ENCODE data around the gene MGAM2.
"Not testable (repeated sequence)": the region's sequence is repeated elsewhere in the genome, so short reads cannot be mapped to it uniquely, and the experiment has no call there.

The MGAM2 gene

GRCh38 chr7:142111499-142111898, at the start of gene MGAM2:
Gene MGAM2 (plus strand): TSS chr7:142111718. CDS start chr7:142116874, 5,156 bp downstream.
- DNase-seq = no peak

GRCh38 chr7:142063551-142064442, 47.7 kb upstream of the MGAM2 start:
- DNase-seq = no peak

GRCh38 chr7:142066536-142066935, 45.0 kb upstream of the MGAM2 start:
- DNase-seq = no peak

- no peak for DNase-seq
Measured at GRCh38 chr7:142077762-142078161, 33.8 kb upstream of the MGAM2 start.

- no peak for DNase-seq
Measured at GRCh38 chr7:142083605-142084004, 27.9 kb upstream of the MGAM2 start.

- DNase-seq = no peak
Measured at GRCh38 chr7:142085428-142085827, 26.1 kb upstream of the MGAM2 start.

GRCh38 chr7:142088022-142088714, 23.4 kb upstream of the MGAM2 start:
- DNase-seq = no peak

- DNase-seq = no peak
Measured at GRCh38 chr7:142089035-142089434, 22.5 kb upstream of the MGAM2 start.

GRCh38 chr7:142091961-142092360, 19.6 kb upstream of the MGAM2 start:
- DNase-seq = no peak

GRCh38 chr7:142094861-142095260, 16.7 kb upstream of the MGAM2 start:
- no peak for DNase-seq

- DNase-seq = no peak
Measured at GRCh38 chr7:142097571-142097970, 13.9 kb upstream of the MGAM2 start.

- DNase-seq = no peak
Measured at GRCh38 chr7:142098004-142098403, 13.5 kb upstream of the MGAM2 start.

- not testable (repeated sequence) for DNase-seq
Measured at GRCh38 chr7:142099347-142099746, 12.2 kb upstream of the MGAM2 start.

- no peak for DNase-seq
Measured at GRCh38 chr7:142100634-142101033, 10.9 kb upstream of the MGAM2 start.

- not testable (repeated sequence) for DNase-seq
Measured at GRCh38 chr7:142101794-142102193, 9.7 kb upstream of the MGAM2 start.

- no peak for DNase-seq
Measured at GRCh38 chr7:142104550-142105527, 6.7 kb upstream of the MGAM2 start.

GRCh38 chr7:142108728-142109505, 2.6 kb upstream of the MGAM2 start:
- no peak for DNase-seq

GRCh38 chr7:142110098-142110497, 1.4 kb upstream of the MGAM2 start:
- no peak for DNase-seq

- DNase-seq = no peak
Measured at GRCh38 chr7:142110638-142111037, 880 bp upstream of the MGAM2 start.

GRCh38 chr7:142112086-142112485, 568 bp downstream of the MGAM2 start:
- DNase-seq = no peak

- no peak for DNase-seq
Measured at GRCh38 chr7:142114207-142114606, 2.7 kb downstream of the MGAM2 start.

GRCh38 chr7:142120524-142120923, 9.0 kb downstream of the MGAM2 start:
- DNase-seq = no peak
